ENCODE measurements around the gene PLEKHJ1. TPM values are rescaled to one million over a fixed set of nuclear protein-coding genes. Genes with fewer than 3 reads are reported as not detected.

The PLEKHJ1 gene
- polyA plus RNA-seq, 2 donors = 55.5 to 59.5 TPM

- Histone ChIP-seq H3K9me3 (ENCODE audit: control insufficient read depth in 2 of 2, insufficient read depth in 1 of 2, low read depth in 1 of 2, low read length in 1 of 2) (no peaks in the 10 kb centered on the region), H3K4me1 (ENCODE audit: control insufficient read depth in 2 of 2, insufficient read depth in 2 of 2, low read length in 1 of 2) (peaks cover 5 to 30% of the 10 kb centered on the region in 2 donors), H3K36me3 (ENCODE audit: control insufficient read depth in 2 of 2, insufficient read depth in 2 of 2, low read length in 1 of 2) (peaks cover 5 to 23% of the 10 kb centered on the region in 2 donors), H3K4me3 (ENCODE audit: low read depth in 1 of 2, low read length in 2 of 2) (no peak overlapping the region), H3K27ac (ENCODE audit: low read depth in 2 of 2, low read length in 1 of 2) (peak overlapping the region; percentile 3 to 56), H3K27me3 (ENCODE audit: control insufficient read depth in 1 of 2, insufficient read depth in 2 of 2, low read length in 2 of 2) (no peaks in the 10 kb centered on the region)
- WGBS, 2 donors = 85 to 93% methylated on average over 28 of the region's 28 CpGs
Observed at GRCh38 chr19:2276429-2276986, 40.4 kb upstream of the PLEKHJ1 start.

GRCh38 chr19:2275588-2276428, 39.7 kb upstream of the PLEKHJ1 start:
- H3K27ac ChIP-seq (ENCODE audit: low read depth in 2 of 2, low read length in 1 of 2) = peak overlapping the region; percentile 13 to 56
- H3K9me3 ChIP-seq (ENCODE audit: control insufficient read depth in 2 of 2, insufficient read depth in 1 of 2, low read depth in 1 of 2, low read length in 1 of 2) = no peaks in the 10 kb centered on the region
- H3K27me3 ChIP-seq (ENCODE audit: control insufficient read depth in 1 of 2, insufficient read depth in 2 of 2, low read length in 2 of 2) = no peaks in the 10 kb centered on the region
- peaks cover 5 to 23% of the 10 kb centered on the region in 2 donors for H3K36me3 ChIP-seq (ENCODE audit: control insufficient read depth in 2 of 2, insufficient read depth in 2 of 2, low read length in 1 of 2)
- WGBS, 2 donors = 49 to 56% methylated on average over 64 to 74 of the region's 74 CpGs
- H3K4me3 ChIP-seq (ENCODE audit: low read depth in 1 of 2, low read length in 2 of 2) = no peak overlapping the region
- H3K4me1 ChIP-seq (ENCODE audit: control insufficient read depth in 2 of 2, insufficient read depth in 2 of 2, low read length in 1 of 2) = peaks cover 5 to 30% of the 10 kb centered on the region in 2 donors

- no peaks in the 10 kb centered on the region for H3K9me3 ChIP-seq (ENCODE audit: control insufficient read depth in 2 of 2, insufficient read depth in 1 of 2, low read depth in 1 of 2, low read length in 1 of 2)
- H3K4me1 ChIP-seq (ENCODE audit: control insufficient read depth in 2 of 2, insufficient read depth in 2 of 2, low read length in 1 of 2) = peaks cover 5 to 30% of the 10 kb centered on the region in 2 donors
- peaks cover 5 to 23% of the 10 kb centered on the region in 2 donors for H3K36me3 ChIP-seq (ENCODE audit: control insufficient read depth in 2 of 2, insufficient read depth in 2 of 2, low read length in 1 of 2)
- 54 to 58% methylated on average over 14 to 16 of the region's 16 CpGs for WGBS, 2 donors
- no peak overlapping the region for H3K4me3 ChIP-seq (ENCODE audit: low read depth in 1 of 2, low read length in 2 of 2)
- H3K27ac ChIP-seq (ENCODE audit: low read depth in 2 of 2, low read length in 1 of 2) = peak overlapping the region in 1 of 2 donors; percentile 13
- H3K27me3 ChIP-seq (ENCODE audit: control insufficient read depth in 1 of 2, insufficient read depth in 2 of 2, low read length in 2 of 2) = no peaks in the 10 kb centered on the region
Observed at GRCh38 chr19:2274931-2275535, 38.9 kb upstream of the PLEKHJ1 start.

- 81 to 88% methylated on average over 9 of the region's 9 CpGs for WGBS, 2 donors
- H3K27me3 ChIP-seq (ENCODE audit: control insufficient read depth in 1 of 2, insufficient read depth in 2 of 2, low read length in 2 of 2) = no peaks in the 10 kb centered on the region
- no peaks in the 10 kb centered on the region for H3K9me3 ChIP-seq (ENCODE audit: control insufficient read depth in 2 of 2, insufficient read depth in 1 of 2, low read depth in 1 of 2, low read length in 1 of 2)
- H3K36me3 ChIP-seq (ENCODE audit: control insufficient read depth in 2 of 2, insufficient read depth in 2 of 2, low read length in 1 of 2) = peaks cover 5 to 23% of the 10 kb centered on the region in 2 donors
- H3K4me1 ChIP-seq (ENCODE audit: control insufficient read depth in 2 of 2, insufficient read depth in 2 of 2, low read length in 1 of 2) = peaks cover 5 to 30% of the 10 kb centered on the region in 2 donors
- H3K4me3 ChIP-seq (ENCODE audit: low read depth in 1 of 2, low read length in 2 of 2) = no peak overlapping the region
- H3K27ac ChIP-seq (ENCODE audit: low read depth in 2 of 2, low read length in 1 of 2) = peak overlapping the region; percentile 6 to 77
Observed at GRCh38 chr19:2274185-2274711, 38.1 kb upstream of the PLEKHJ1 start.

GRCh38 chr19:2273356-2274184, 37.4 kb upstream of the PLEKHJ1 start:
- H3K9me3 ChIP-seq (ENCODE audit: control insufficient read depth in 2 of 2, insufficient read depth in 1 of 2, low read depth in 1 of 2, low read length in 1 of 2) = no peaks in the 10 kb centered on the region
- peaks cover 5 to 30% of the 10 kb centered on the region in 2 donors for H3K4me1 ChIP-seq (ENCODE audit: control insufficient read depth in 2 of 2, insufficient read depth in 2 of 2, low read length in 1 of 2)
- H3K4me3 ChIP-seq (ENCODE audit: low read depth in 1 of 2, low read length in 2 of 2) = peak overlapping the region in 1 of 2 donors; percentile 8
- WGBS, 2 donors = 12 to 14% methylated on average over 32 to 45 of the region's 45 CpGs
- no peaks in the 10 kb centered on the region for H3K27me3 ChIP-seq (ENCODE audit: control insufficient read depth in 1 of 2, insufficient read depth in 2 of 2, low read length in 2 of 2)
- H3K36me3 ChIP-seq (ENCODE audit: control insufficient read depth in 2 of 2, insufficient read depth in 2 of 2, low read length in 1 of 2) = peaks cover 5 to 23% of the 10 kb centered on the region in 2 donors
- H3K27ac ChIP-seq (ENCODE audit: low read depth in 2 of 2, low read length in 1 of 2) = peak overlapping the region; percentile 77

- H3K36me3 ChIP-seq (ENCODE audit: control insufficient read depth in 2 of 2, insufficient read depth in 2 of 2, low read length in 1 of 2) = peaks cover 5 to 23% of the 10 kb centered on the region in 2 donors
- peak overlapping the region; percentile 98 to 99 for H3K27ac ChIP-seq (ENCODE audit: low read depth in 2 of 2, low read length in 1 of 2)
- H3K4me3 ChIP-seq (ENCODE audit: low read depth in 1 of 2, low read length in 2 of 2) = peak overlapping the region; percentile 97 to 99
- 21 to 24% methylated on average over 38 to 43 of the region's 43 CpGs for WGBS, 2 donors
- no peaks in the 10 kb centered on the region for H3K9me3 ChIP-seq (ENCODE audit: control insufficient read depth in 2 of 2, insufficient read depth in 1 of 2, low read depth in 1 of 2, low read length in 1 of 2)
- no peaks in the 10 kb centered on the region for H3K27me3 ChIP-seq (ENCODE audit: control insufficient read depth in 1 of 2, insufficient read depth in 2 of 2, low read length in 2 of 2)
- H3K4me1 ChIP-seq (ENCODE audit: control insufficient read depth in 2 of 2, insufficient read depth in 2 of 2, low read length in 1 of 2) = peaks cover 6 to 31% of the 10 kb centered on the region in 2 donors
Observed at GRCh38 chr19:2271234-2272103, 35.3 kb upstream of the PLEKHJ1 start.

- Histone ChIP-seq H3K27me3 (ENCODE audit: control insufficient read depth in 1 of 2, insufficient read depth in 2 of 2, low read length in 2 of 2) (no peaks in the 10 kb centered on the region), H3K4me1 (ENCODE audit: control insufficient read depth in 2 of 2, insufficient read depth in 2 of 2, low read length in 1 of 2) (peaks cover 6 to 23% of the 10 kb centered on the region in 2 donors), H3K9me3 (ENCODE audit: control insufficient read depth in 2 of 2, insufficient read depth in 1 of 2, low read depth in 1 of 2, low read length in 1 of 2) (no peaks in the 10 kb centered on the region), H3K36me3 (ENCODE audit: control insufficient read depth in 2 of 2, insufficient read depth in 2 of 2, low read length in 1 of 2) (peaks cover 5 to 19% of the 10 kb centered on the region in 2 donors), H3K27ac (ENCODE audit: low read depth in 2 of 2, low read length in 1 of 2) (peak overlapping the region; percentile 98 to 99), H3K4me3 (ENCODE audit: low read depth in 1 of 2, low read length in 2 of 2) (peak overlapping the region; percentile 97 to 99)
- 0% methylated on average over 50 to 88 of the region's 88 CpGs for WGBS, 2 donors
Observed at GRCh38 chr19:2270423-2271233, 34.5 kb upstream of the PLEKHJ1 start.

- 0 to 1% methylated on average over 23 to 30 of the region's 30 CpGs for WGBS, 2 donors
- Histone ChIP-seq H3K27me3 (ENCODE audit: control insufficient read depth in 1 of 2, insufficient read depth in 2 of 2, low read length in 2 of 2) (no peaks in the 10 kb centered on the region), H3K9me3 (ENCODE audit: control insufficient read depth in 2 of 2, insufficient read depth in 1 of 2, low read depth in 1 of 2, low read length in 1 of 2) (no peaks in the 10 kb centered on the region), H3K27ac (ENCODE audit: low read depth in 2 of 2, low read length in 1 of 2) (peak overlapping the region; percentile 98 to 99), H3K4me3 (ENCODE audit: low read depth in 1 of 2, low read length in 2 of 2) (peak overlapping the region; percentile 97 to 99), H3K4me1 (ENCODE audit: control insufficient read depth in 2 of 2, insufficient read depth in 2 of 2, low read length in 1 of 2) (peaks cover 5 to 17% of the 10 kb centered on the region in 2 donors), H3K36me3 (ENCODE audit: control insufficient read depth in 2 of 2, insufficient read depth in 2 of 2, low read length in 1 of 2) (peaks cover 5 to 19% of the 10 kb centered on the region in 2 donors)
Observed at GRCh38 chr19:2270157-2270422, 34.0 kb upstream of the PLEKHJ1 start.
